HFF-Myc (cell line): Measurements from ENCODE around the gene CA6.
"Not testable (repeated sequence)": the region's sequence is repeated elsewhere in the genome, so short reads cannot be mapped to it uniquely, and the experiment has no call there.

Experiments used
- DNase-seq: peaks from one replicate; pipeline ENCODE4 v3.0.0-alpha.2; 2011; ENCODE audit warnings: low read depth; ENCODE audit errors: extremely low read depth
- H3K4me3 ChIP-seq: replicated peaks from 2 replicates; pipeline ENCODE4 v1.5.1; 2011; ENCODE audit warnings: low read depth, mild to moderate bottlenecking, control low read depth, low read length
- CTCF ChIP-seq: IDR thresholded peaks from 2 replicates; pipeline ENCODE4 v1.5.1; 2012; ENCODE audit warnings: mild to moderate bottlenecking, low read depth, low read length, control low read depth; ENCODE audit errors: missing control alignments

The CA6 gene

GRCh38 chr1:8989821-8990220 is 44.2 kb downstream of the CA6 start:
- no peak overlapping the region for H3K4me3 ChIP-seq
- no peak for TF ChIP-seq CTCF
- no peak for DNase-seq

DNA sequence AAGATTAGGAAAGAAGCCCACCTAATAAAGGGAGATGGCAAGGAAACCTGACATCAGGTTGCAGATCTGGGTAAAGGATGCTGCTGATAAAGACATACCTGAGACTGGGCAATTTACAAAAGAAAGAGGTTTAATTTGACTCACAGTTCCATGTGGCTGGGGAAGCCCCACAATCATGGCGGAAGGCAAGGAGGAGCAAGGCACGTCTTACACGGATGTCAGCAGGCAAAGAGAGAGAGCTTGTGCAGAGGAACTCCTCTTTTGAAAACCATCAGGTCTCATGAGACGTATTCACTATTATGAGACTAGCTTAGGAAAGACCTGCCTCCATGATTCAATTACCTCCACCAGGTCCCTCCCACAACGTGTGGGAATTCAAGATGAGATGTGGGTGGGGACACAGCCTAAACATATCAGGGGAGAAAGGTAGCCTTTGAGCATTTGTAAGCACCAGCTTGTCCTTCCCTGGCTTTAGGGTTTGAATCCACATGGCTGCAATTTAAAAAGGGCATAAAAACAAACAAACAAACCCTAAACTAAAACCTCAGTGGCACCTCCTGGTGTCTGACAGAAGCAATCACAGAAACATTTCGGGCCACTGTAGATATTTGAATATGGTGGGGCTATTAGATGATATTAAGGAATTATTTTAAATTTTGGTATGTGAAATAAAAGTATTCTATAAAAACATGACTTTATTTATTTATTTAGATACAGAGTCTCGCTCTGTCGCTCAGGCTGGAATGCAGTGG is 47.4 kb downstream of the CA6 start:
- DNase-seq: no peak
- peak; percentile 6 for TF ChIP-seq CTCF

DNA sequence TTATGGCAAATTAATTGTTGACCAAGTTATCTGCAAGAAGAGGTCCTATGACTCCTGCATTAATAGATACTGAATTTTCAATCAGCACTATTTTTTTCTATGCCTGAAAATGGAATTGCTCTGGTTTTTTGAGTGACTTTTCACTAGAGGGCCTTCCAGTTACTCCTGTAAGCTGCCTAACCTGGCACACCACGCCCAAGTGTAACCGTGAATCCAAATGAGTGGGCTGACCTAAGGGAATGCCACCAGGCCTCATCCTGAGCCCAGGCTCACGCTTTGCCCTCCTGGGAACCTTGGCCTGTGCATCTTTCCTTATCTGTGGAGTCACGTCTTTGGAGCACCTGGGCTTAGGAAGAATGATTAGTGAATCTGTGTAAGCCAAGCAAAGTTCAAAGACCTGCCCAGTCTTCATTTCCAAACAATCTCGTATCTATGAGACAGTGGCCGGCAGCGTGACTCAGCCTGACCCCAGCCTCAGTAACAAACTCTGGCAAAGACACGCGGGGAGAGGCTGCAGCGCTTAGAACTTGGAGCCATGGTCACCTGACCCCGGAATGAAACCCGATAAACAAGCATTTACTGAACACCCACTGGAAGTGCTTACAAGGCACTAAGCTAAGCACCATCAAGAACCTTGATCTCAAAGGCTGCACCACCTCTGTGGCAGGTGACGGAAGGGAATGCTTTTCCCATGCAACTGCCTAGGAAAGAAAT is 48.5 kb downstream of the CA6 start:
- not testable (repeated sequence) for DNase-seq, H3K4me3 ChIP-seq

More for the DNA sequence above, 47.4 kb downstream of the CA6 start:
- H3K4me3 ChIP-seq: no peak overlapping the region

GRCh38 chr1:9001534-9002214 is 56.0 kb downstream of the CA6 start:
- H3K4me3 ChIP-seq, DNase-seq: not testable (repeated sequence)

DNA sequence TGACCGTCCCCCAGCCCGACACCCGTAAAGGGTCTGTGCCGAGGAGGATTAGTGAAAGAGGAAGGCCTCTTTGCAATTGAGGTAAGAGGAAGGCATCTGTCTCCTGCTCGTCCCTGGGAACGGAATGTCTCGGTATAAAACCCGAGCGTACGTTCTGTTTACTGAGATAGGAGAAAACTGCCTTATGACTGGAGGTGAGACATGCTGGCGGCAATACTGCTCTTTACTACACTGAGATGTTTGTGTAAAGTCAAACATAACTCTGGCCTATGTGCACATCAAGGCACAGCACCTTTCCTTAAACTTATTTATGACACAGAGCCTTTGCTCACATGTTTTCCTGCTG is 56.5 kb downstream of the CA6 start:
- DNase-seq, H3K4me3 ChIP-seq: not testable (repeated sequence)

GRCh38 chr1:9004031-9004699 is 58.5 kb downstream of the CA6 start:
- no peak for TF ChIP-seq CTCF

DNA sequence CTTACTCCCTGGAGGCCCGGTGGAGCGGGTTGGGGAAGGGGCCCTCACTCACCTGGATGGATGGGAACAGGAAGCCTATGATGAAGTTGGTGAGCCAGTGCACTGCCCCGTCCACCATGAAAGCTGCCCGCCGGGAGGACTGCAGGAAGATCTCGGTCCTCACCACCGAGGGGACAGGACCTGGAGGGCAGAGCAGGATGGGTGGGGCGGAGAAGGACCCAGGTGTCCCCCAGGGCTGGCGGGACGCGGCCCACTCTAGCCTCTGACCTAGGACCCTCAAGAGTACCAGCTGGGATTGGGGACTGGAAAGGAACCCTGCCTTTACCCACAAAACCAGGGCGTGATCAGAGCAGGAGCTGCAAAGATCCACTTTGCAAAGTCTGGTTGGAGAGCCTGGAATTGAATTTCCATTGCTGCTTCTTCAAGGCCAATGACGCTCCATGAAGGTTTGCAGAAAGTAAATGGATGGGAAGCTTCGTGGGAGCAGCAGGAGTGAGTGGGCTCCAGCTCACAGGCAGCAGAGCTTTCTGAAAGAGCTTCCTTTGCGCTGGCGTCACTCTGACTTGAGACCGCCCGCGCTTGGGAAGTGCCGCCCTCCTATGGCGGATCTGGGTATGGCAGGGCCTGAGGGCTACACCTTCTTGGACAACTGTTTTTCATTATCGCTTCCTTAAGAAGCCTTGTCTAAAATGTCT is 59.2 kb downstream of the CA6 start:
- H3K4me3 ChIP-seq: no peak overlapping the region
- peak; percentile 67 for DNase-seq
- peak; percentile 96 for TF ChIP-seq CTCF

More at GRCh38 chr1:9004031-9004699, 58.5 kb downstream of the CA6 start:
- no peak overlapping the region for H3K4me3 ChIP-seq
- DNase-seq: no peak

- no peak for DNase-seq
- no peak for TF ChIP-seq CTCF
- H3K4me3 ChIP-seq: no peak overlapping the region
Observed at GRCh38 chr1:9005395-9005708, 59.7 kb downstream of the CA6 start.
